Osteocyte (in vitro differentiated cells): Measurements from ENCODE around the gene ASAP2. TPM values are rescaled to one million over a fixed set of nuclear protein-coding genes. Genes with fewer than 3 reads are reported as not detected.

Experiments
- DNase-seq: peaks from one replicate; pipeline ENCODE4 v3.0.0; 2021; ENCODE audit warnings: mixed read lengths; ENCODE audit not compliant: unreplicated experiment; ENCODE audit errors: extremely low spot score
- H3K27ac Mint-ChIP-seq: one replicate; pipeline ENCODE4 v1.8.0; 2021; ENCODE audit warnings: mild to moderate bottlenecking, mixed read lengths; ENCODE audit not compliant: unreplicated experiment
- H3K27me3 Mint-ChIP-seq: one replicate; pipeline ENCODE4 v1.8.0; 2021; ENCODE audit warnings: mixed read lengths; ENCODE audit not compliant: unreplicated experiment
- H3K36me3 Mint-ChIP-seq: one replicate; pipeline ENCODE4 v1.8.0; 2021; ENCODE audit warnings: mixed read lengths; ENCODE audit not compliant: unreplicated experiment
- H3K4me1 Mint-ChIP-seq: one replicate; pipeline ENCODE4 v1.8.0; 2021; ENCODE audit warnings: mixed read lengths; ENCODE audit not compliant: unreplicated experiment
- H3K4me3 Mint-ChIP-seq: one replicate; pipeline ENCODE4 v1.8.0; 2021; ENCODE audit warnings: mild to moderate bottlenecking, moderate library complexity, mixed read lengths; ENCODE audit not compliant: unreplicated experiment
- H3K9me3 Mint-ChIP-seq: one replicate; pipeline ENCODE4 v1.8.0; 2021; ENCODE audit warnings: mixed read lengths; ENCODE audit not compliant: unreplicated experiment
- CTCF ChIP-seq: fragments of 200-600 bp; sonication (generic); IDR thresholded peaks from 2 replicates; pipeline ENCODE4 v1.5.0; 2021; ENCODE audit warnings: antibody characterized with exemption, mild to moderate bottlenecking, moderate library complexity
- total RNA-seq: library from RNA; stranded (reverse); gene quantifications from 2 replicates; pipeline ENCODE4 v1.2.1, GENCODE V29; 2021

The ASAP2 gene
- total RNA-seq, 1 donor from 2014 or later, result 91.0 TPM

GRCh38 chr2:9221223-9221622 lies 14.6 kb downstream of the ASAP2 start:
- peaks cover 15% of the 10 kb centered on the region for H3K36me3 Mint-ChIP-seq
- peak overlapping the region; percentile 85 for H3K27ac Mint-ChIP-seq
- peaks cover 73% of the 10 kb centered on the region for H3K4me1 Mint-ChIP-seq
- DNase-seq, result no peak
- TF ChIP-seq CTCF, result no peak
- no peak overlapping the region for H3K4me3 Mint-ChIP-seq
- peaks cover 9% of the 10 kb centered on the region for H3K9me3 Mint-ChIP-seq
- no peaks in the 10 kb centered on the region for H3K27me3 Mint-ChIP-seq

GRCh38 chr2:9222239-9222892 lies 15.8 kb downstream of the ASAP2 start:
- peaks cover 74% of the 10 kb centered on the region for H3K4me1 Mint-ChIP-seq
- peaks cover 9% of the 10 kb centered on the region for H3K9me3 Mint-ChIP-seq
- no peak for TF ChIP-seq CTCF
- no peaks in the 10 kb centered on the region for H3K27me3 Mint-ChIP-seq
- peaks cover 12% of the 10 kb centered on the region for H3K36me3 Mint-ChIP-seq
- no peak overlapping the region for H3K4me3 Mint-ChIP-seq
- peak; percentile 42 for DNase-seq
- H3K27ac Mint-ChIP-seq, result no peak overlapping the region

- peak overlapping the region; percentile 74 for H3K27ac Mint-ChIP-seq
- no peak overlapping the region for H3K4me3 Mint-ChIP-seq
- TF ChIP-seq CTCF, result no peak
- DNase-seq, result no peak
- H3K27me3 Mint-ChIP-seq, result no peaks in the 10 kb centered on the region
- peaks cover 9% of the 10 kb centered on the region for H3K36me3 Mint-ChIP-seq
- peaks cover 9% of the 10 kb centered on the region for H3K9me3 Mint-ChIP-seq
- peaks cover 76% of the 10 kb centered on the region for H3K4me1 Mint-ChIP-seq
These were observed 16.3 kb downstream of the ASAP2 start for GRCh38 chr2:9222893-9223287.

GRCh38 chr2:9225806-9226205 lies 19.2 kb downstream of the ASAP2 start:
- Mint-ChIP-seq H3K36me3 (peaks cover 6% of the 10 kb centered on the region), H3K9me3 (peaks cover 3% of the 10 kb centered on the region), H3K4me1 (peaks cover 79% of the 10 kb centered on the region), H3K27ac (no peak overlapping the region), H3K27me3 (no peaks in the 10 kb centered on the region), H3K4me3 (no peak overlapping the region)
- DNase-seq, result peak; percentile 65
- no peak for TF ChIP-seq CTCF

- Mint-ChIP-seq H3K27ac (peak overlapping the region; percentile 92), H3K4me3 (no peak overlapping the region), H3K27me3 (no peaks in the 10 kb centered on the region), H3K36me3 (peaks cover 3% of the 10 kb centered on the region), H3K9me3 (no peaks in the 10 kb centered on the region), H3K4me1 (peaks cover 80% of the 10 kb centered on the region)
- no peak for TF ChIP-seq CTCF
- peak; percentile 71 for DNase-seq
These were observed 20.1 kb downstream of the ASAP2 start for GRCh38 chr2:9226458-9227380.
